Activated CD8-positive, alpha-beta memory T cell treated with anti-CD3 and anti-CD28 coated beads for 36 hours (primary cell): Measurements from ENCODE around the gene ZBTB38. TPM values are rescaled to one million over a fixed set of nuclear protein-coding genes. Genes with fewer than 3 reads are reported as not detected.

Source experiments
- CTCF ChIA-PET: fragments of 350-600 bp; sonication (Branson Sonifier 250); formaldehyde crosslinking; loops from one replicate; lab custom pipeline; 2021; ENCODE audit warnings: antibody characterized with exemption; lab: Charles Lee
- POLR2A ChIA-PET: fragments of 350-600 bp; sonication (Branson Sonifier 250); formaldehyde crosslinking; loops from one replicate; lab custom pipeline; 2021; ENCODE audit warnings: antibody characterized with exemption; lab: Charles Lee
- total RNA-seq, 2 experiments: library from RNA; stranded (reverse); gene quantifications; one replicate each; pipeline ENCODE4 v1.2.3, GENCODE V29; 2021

Gene ZBTB38
- total RNA-seq, 2 experiments from 2014 or later: 56.6 to 57.0 TPM

DNA sequence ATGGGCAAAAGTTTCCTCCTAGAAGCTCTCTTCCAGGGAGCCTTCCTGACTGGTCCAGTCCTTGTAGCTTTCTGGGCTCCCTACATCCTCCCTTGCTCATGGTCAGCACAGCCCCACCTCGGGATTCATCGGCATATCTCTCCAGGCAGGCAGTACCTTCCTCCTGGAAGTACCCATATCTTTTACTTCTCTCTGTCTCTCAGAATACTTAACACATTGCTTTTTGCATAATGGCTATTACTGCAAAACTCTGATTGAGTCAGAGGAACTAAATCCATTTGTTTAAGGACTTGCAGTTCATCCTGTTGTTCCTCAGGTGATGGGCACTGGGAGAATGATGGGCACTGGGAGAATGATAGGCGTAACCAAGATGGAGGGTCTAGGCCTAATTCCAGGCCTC, 13.8 kb upstream of the ZBTB38 start:
- POLR2A ChIA-PET: no interaction called here
- CTCF ChIA-PET: no interaction called here

DNA sequence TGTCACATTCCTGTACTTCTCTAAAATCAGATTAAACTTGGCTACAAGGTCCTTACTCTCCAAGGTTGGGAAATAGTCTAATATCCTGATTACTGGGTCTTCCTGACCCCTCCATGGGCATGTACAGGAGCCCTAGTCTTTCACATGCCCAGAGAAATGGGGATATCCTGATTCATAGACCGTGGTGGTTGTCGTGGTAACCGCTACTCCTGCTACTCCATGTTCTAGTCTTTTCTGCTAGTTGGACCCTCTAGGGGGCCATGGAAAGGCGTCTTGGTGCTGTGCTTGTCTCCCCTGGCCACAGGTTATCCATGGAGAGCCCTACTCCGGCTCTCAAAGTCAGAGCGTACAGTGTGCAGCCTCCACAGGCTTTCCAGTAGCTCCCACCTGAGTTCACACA, 13.1 kb upstream of the ZBTB38 start:
- ChIA-PET POLR2A (no interaction called here), CTCF (no interaction called here)

DNA sequence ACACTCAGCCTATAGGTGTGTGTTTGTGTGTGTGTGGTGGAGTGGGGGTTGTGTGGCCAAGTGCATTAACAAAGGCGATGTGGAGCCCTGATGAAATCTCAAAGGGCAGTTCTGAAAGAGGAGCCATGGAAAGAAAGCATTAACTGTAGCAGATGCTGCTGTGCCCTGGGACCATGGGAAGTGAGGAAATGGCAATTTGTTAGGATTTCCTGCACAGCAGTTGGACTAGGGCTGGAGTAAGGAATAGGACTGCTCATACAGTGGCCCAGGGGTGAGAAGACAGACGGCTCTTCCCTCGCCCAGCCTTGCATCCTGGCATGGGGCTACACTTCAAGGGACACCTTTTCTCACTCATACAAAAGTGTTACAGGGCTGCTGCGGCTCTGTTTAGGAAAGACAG, 12.3 kb upstream of the ZBTB38 start:
- CTCF ChIA-PET: no interaction called here
- POLR2A ChIA-PET: no interaction called here

DNA sequence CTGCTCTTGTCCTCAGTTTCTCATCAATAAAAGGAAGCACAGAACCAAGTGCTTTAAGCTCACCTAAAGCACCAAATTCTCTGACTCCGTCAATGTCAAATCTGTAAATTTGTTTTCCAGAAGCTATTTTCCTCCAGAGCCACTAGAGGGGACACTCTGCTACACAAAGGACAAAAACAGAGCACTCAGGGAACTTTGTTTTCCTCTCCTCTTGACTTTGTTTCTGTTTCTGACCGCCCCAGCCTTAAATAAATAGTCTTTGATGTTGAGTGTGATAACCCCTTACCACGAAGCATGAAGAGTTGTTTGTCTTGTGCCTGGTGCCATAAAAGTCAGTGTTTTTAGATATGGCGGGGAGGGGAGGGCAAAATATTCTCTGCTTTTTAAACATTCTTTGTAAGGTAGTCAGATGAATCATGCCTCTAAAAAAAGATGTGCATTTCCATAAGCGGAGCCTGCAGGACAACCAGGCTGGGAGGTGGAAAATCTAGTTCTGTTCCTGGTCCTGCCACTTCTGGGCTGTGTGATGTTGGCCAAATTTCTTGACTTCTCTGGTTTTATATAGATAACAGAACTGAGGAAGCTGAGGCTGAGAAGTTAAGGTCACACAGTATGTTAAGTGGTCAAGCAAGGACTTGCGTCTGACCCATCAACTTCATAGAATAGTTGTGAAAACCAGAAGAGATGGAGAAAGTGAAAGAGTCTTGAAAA, 7.3 kb upstream of the ZBTB38 start:
- ChIA-PET POLR2A (interaction anchor here (0.7 kb wide), 1 partner anchor 43 kb away, joined by 3 read pairs; no protein-coding TSS in a partner anchor), CTCF (interaction anchor here (0.6 to 3.5 kb wide), 24 partner anchors 8 to 284 kb away, joined by 3 to 25 read pairs (median 3); no protein-coding TSS in a partner anchor)

DNA sequence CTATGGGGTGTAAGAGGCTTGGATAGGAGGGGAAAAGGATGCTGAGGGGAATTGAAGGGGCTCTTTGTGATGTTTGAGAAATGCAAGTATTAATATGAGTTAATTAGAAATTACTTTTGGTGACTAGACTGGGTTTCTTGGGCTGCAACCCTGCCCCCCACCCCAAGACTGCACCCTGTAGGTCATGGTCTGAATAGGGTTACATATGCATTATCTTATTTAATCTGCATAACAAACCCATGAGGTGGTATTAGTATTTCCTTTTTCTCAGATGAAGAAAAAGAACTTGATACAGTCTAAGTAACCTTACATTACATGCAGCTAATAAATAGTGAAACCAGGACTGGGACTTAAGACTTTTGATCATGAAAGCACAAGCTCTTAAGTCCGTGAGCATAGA, 5.6 kb upstream of the ZBTB38 start:
- CTCF ChIA-PET: interaction anchor here (0.7 to 1.4 kb wide), 4 partner anchors 48 to 91 kb away, joined by 3 to 4 read pairs (median 3); no protein-coding TSS in a partner anchor
- POLR2A ChIA-PET: no interaction called here

DNA sequence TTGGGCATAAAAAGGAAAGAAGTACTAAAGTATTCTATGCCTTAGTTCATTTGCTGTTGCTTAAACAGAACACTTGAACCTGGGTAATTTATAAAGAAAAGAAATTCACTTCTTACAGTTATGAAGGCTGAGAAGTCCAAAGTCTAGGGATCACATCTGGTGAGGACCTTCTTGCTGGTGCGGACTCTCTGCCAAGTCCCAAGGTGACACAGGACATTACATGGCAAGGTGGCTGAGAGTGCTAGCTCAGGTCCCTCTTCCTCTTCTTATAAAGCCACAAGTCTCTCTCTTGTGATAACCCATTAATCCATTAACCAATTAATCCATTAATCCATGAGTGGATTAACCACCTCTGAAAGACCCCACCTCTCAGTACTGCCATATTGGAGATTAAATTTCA, 3.1 kb upstream of the ZBTB38 start:
- ChIA-PET POLR2A (no interaction called here), CTCF (no interaction called here)

DNA sequence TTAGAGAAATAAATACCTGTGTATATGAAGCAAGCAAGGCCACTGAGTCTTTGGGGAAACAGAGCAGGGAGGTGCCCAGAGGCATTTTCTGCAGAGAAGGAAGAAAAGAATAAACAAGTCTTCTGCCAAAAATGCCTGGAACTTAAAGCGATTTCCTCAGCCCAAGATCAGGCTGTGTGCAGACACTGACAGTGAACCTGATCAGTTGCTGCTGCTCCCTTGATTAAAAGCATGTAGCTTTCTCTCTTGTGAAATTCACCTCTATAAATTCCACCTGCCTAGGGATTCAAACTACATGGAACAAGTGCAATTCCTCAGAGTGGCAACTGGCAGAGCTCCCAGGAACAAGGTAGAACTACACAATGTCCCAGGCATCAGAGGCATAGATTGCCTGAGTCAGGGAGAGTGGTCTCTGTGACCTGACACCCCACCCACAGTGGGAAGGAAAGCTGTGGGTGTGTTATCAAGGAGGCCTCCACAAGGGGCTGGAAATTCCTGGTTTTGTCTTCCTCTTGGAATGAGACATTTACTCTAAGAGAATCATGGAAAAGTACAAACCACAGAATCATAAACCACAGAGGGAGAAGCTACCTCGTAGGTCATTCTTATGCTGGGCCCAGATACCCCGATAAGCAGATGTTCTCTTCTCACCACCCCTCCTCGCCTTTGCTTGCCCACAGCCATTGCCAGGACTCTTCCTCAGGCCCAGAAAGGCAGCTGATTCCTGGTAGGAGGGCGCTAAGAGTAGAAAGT, 1.8 kb upstream of the ZBTB38 start:
- POLR2A ChIA-PET: no interaction called here
- CTCF ChIA-PET: no interaction called here

DNA sequence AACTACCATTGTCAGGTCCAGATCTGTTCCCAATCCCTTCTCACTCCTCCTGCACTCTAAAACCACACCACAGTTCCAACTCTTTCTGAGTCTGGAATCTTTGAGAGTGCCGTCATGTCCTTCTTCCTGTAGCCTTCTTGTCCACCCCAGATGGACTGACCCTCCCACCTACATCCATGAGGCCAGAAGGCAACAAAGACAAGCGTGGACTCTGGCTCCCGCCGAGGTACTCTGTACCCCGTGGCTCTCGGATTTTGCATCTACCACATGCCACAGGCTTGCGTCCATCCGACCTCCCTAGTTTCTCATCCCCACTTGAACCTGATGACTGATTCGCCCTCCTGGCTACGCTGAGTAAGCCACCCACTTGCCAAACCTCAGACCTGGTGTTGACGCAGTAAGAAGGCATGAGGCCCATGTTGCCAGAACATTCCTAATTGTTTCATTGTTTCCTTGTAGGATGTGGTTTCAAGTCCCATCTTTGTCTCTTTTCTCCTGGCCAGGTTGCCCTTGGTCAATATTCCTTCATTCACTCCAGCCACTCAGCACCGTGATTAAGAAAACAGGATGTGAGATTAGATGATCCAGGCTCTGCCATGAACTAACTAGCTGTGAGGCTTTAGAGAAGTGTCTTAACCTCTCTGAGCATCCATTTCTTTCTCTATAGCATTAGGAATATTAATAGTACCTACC, 1.1 kb upstream of the ZBTB38 start:
- POLR2A ChIA-PET: no interaction called here
- CTCF ChIA-PET: no interaction called here

DNA sequence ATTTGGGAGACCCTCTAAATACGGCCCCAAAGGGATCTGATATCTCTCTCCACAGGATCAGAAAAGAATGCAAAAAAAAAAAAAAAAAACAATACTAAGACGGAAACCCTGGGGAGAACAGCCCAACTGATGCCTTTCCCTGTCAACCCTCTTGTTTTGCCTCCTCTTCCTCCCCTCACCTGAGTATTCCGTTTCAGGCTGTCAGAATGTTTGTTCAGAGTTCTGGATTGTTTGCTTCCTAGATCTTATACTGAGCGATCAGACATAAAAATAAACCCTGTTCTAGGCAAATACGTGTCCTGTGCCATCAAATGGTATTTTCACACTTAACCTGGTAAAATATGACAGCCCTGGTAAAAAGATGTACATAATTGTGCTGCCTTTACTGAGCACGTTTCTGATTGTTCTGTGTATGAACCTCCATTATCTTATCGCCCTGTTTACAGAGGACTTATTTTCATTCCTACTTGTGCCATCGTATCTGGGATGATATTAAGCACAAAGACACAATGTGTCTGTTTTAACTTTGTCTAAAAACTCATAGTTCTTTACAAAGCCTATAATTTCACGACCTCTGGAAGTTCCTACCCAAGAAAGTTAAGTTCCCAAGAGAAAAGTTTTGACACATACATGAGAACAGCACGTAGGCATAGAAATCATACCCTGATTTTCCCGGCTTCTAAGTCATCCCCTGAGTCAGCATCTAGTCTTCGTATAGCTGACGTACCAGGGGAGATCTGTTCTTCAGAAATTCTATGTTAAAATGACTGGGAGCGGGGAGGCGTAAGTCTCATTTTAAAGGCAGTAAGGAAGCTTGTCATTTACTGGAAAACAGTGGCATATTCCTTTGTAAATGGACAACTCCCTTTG, 856 bp downstream of the ZBTB38 start:
- ChIA-PET CTCF (interaction anchor here (0.7 to 5.0 kb wide), 9 partner anchors 9 to 544 kb away, joined by 3 to 29 read pairs (median 6); no protein-coding TSS in a partner anchor), POLR2A (interaction anchor here (0.7 kb wide), 1 partner anchor 58 kb away, joined by 3 read pairs; no protein-coding TSS in a partner anchor)

DNA sequence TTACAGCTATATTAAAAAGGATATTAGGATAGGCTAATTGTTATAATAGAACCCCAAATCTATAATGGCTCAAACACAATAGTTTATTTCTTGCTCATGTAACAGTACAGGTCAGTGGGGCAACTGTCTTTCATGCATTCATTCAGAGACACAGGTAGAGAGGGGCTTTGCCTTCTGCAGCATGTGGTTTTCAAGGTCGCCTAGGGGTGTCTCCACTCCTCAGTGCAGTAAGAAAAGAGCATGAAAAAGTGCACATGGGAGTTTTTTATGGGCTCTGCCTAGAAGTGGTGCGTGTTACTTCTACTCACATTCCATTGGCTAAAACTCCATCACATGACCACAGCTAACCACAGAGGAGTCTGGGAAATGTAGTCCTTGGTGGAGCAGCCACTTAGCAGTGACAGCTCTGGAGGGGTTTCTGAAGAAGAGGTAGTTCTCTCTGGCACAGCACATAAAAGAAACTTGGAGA, 1.8 kb downstream of the ZBTB38 start:
- POLR2A ChIA-PET: interaction anchor here (0.7 to 1.0 kb wide), 2 partner anchors 36 to 57 kb away, joined by 3 to 4 read pairs; no protein-coding TSS in a partner anchor
- CTCF ChIA-PET: interaction anchor here (0.7 to 5.0 kb wide), 10 partner anchors 9 to 83 kb away, joined by 3 to 29 read pairs (median 6); no protein-coding TSS in a partner anchor

DNA sequence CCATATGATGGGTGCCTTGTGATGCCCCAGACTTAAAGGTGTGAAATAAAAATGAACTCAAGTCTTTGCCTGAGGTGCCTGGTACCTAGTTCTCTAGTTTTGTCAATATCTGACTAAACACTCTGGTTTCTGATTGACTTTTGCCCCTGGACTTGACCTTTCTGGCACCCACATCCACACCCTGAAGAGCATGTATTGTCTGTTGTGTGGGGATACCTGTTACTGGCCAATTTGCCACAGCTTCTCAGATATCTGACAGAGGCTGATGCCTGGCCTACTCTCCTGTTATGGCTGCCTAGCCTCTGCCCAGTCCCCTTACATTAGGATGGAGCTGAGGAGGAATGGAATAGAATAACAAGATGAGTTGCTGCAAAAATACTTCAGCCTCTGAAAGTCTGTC, 3.6 kb downstream of the ZBTB38 start:
- CTCF ChIA-PET: interaction anchor here (0.7 to 5.0 kb wide), 6 partner anchors 12 to 82 kb away, joined by 3 to 29 read pairs (median 4); no protein-coding TSS in a partner anchor
- POLR2A ChIA-PET: interaction anchor here (0.7 to 0.9 kb wide), 2 partner anchors 41 to 62 kb away, joined by 3 read pairs; no protein-coding TSS in a partner anchor

DNA sequence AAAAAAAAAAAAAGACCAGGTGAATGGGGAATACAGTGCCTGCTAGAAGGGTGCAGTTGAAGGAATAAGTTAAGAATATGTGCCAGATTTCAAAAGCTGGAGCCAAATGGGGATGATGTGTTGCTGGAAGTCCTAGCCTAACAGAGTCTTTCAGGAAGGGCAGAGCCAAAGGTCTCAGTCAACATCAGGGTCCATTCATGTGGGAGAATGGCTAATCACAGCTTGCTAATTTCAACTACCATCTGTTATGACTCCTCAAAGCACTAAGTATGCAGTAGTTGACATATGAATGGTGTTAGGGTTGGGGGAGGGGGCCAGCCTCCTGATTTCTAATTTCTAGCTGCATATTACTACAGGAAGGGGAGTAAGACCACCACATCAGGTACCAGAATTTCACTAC, 4.4 kb downstream of the ZBTB38 start:
- ChIA-PET CTCF (interaction anchor here (0.7 to 5.0 kb wide), 9 partner anchors 11 to 81 kb away, joined by 3 to 29 read pairs (median 4); no protein-coding TSS in a partner anchor), POLR2A (interaction anchor here (0.7 to 1.7 kb wide), 6 partner anchors 28 to 61 kb away, joined by 3 to 6 read pairs (median 4); no protein-coding TSS in a partner anchor)

DNA sequence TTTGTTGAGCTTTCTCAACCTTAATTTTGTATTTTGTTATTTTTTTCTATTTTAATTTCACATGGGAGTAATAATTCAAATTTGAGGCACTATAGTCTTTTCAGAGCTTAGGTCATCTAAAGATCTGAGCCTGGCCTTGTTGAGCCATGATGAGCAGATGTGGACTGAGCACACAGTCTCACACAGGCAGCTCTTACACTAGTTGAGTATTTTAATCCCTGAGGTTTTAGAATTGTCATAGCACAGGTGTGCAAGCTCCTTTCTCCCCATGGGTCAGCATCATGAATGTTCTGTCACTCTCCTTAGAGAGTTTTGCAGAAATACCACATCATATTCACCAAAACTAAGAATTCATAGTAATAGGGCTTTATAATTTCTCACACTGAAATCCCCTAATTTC, 4.9 kb downstream of the ZBTB38 start:
- POLR2A ChIA-PET: interaction anchor here (0.6 to 1.7 kb wide), 6 partner anchors 28 to 52 kb away, joined by 3 to 6 read pairs (median 4); no protein-coding TSS in a partner anchor
- CTCF ChIA-PET: interaction anchor here (0.6 to 5.0 kb wide), 11 partner anchors 10 to 80 kb away, joined by 3 to 29 read pairs (median 4); no protein-coding TSS in a partner anchor

DNA sequence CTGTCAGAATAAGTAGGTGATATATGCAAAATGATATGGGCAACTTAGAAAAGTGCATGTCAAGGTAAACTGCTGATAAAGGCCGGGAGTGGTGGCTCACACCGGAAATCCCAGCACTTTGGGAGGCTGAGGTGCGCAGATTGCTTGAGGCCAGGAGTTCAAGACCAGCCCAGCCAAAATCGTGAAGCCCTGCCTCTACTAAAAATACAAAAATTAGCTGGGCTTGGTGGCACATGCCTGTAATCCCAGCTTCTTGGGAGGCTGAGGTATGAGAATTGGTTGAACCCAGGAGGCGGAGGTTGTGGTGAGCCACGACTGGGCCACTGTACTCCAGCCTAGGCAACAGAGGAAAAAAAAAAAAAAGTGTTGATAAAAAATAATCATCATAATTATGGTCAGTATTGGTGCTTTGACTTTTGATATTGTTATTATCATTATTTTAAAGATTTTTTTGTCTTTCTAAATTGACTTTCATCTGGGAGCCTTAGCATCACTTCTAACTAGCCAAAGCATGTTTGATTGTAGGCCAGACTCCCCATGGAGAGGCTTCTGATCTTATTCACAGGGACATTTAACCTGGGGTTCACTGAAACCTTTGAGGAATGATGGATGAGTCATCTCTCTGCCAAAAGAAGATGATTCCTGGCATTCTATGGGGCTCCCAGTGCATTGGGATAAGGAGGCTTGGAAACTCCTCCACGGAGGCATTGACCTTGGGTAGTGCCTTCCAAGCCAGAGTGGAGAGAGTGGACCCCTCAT, 5.6 kb downstream of the ZBTB38 start:
- POLR2A ChIA-PET: interaction anchor here (0.8 to 1.7 kb wide), 3 partner anchors 27 to 40 kb away, joined by 4 to 6 read pairs (median 6); no protein-coding TSS in a partner anchor
- CTCF ChIA-PET: interaction anchor here (0.6 to 5.0 kb wide), 9 partner anchors 10 to 80 kb away, joined by 3 to 29 read pairs (median 4); no protein-coding TSS in a partner anchor

DNA sequence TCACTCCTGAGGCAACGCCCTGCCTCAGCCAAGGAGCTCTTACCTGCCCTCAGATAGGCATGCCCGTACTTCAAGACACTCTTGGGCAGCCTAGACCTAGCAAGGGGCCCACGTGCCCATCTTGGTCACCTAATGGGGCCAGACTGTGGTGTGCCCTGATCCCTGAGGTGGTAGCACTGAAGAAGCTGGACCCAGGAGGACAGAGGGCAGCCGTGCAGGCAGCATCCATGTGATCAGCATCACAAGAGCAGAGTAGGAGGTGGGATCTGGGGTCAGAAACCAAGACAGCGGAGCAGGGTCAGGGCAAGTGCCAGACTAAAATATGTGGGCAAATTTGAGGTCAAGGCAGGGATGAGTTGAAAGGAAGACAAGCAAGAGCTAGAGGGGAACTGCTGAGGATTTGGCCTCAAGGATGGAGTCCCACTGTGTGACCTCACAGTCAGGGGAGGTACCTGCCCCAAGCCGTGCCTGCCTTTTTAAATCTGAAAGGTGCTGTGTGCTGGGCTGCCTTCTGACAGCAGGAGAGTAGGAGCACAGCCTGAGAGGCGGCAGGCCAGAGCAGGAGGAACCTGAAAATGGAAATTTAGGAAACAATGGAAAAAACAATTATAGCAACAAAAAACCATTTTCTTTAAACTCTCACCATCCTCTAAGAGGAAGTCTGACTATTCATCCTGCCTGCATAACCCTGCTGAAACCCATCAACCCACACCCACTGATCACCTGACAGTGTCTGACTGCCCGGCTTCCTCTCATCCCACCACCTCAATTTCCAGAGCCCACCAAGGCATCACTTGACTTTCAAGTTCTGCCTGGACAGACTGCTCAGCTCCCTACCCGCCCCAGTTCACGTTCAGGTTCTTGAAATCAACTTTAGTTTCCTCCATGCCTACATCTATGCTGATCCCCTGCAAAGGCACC, 7.3 kb downstream of the ZBTB38 start:
- ChIA-PET POLR2A (no interaction called here), CTCF (interaction anchor here (0.9 to 1.4 kb wide), 5 partner anchors 13 to 72 kb away, joined by 3 to 4 read pairs (median 3); no protein-coding TSS in a partner anchor)

DNA sequence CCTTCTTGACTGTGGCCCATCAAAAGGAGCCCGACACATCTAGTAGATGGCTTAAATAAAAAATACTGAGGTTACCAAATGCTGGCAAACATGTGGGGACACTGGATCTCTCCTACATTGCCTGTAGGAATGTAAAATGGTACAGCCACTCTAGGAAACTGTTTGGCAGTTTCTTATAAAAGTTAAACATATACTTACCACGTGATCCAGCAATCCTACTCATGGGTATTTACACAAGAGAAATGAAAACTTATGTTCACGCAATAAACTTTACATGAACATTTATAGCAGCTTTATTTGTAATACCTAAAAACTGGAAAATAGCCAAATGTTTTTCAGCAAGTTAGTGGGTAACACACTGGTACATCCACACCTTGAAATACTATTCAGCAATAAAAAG, 9.1 kb downstream of the ZBTB38 start:
- POLR2A ChIA-PET: interaction anchor here (0.7 kb wide), 1 partner anchor 143 kb away, joined by 5 read pairs; no protein-coding TSS in a partner anchor
- CTCF ChIA-PET: interaction anchor here (0.9 kb wide), 1 partner anchor 75 kb away, joined by 3 read pairs; no protein-coding TSS in a partner anchor
